ENCODE results near the gene TOM1L2.

DNA sequence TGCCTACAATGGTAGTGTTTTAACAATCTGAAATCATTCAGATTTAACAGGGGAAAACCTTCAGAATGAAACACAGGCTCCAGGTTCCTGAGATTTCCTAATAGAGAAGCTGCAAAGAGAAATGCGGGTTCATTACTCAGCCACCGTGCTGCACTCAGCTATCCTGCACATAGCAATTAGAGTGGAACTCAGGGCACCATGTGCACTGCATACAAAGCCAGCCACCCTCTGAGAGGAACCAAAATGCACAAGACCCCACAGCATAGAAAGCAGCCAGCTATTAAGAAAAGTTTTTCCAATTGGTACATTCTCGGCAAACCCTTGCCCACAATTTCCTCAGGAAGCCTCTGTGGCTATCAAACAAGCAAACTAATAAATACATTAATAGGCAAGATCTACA is 37.4 kb downstream of the TOM1L2 start:
- TF ChIP-seq, protein P1, sequence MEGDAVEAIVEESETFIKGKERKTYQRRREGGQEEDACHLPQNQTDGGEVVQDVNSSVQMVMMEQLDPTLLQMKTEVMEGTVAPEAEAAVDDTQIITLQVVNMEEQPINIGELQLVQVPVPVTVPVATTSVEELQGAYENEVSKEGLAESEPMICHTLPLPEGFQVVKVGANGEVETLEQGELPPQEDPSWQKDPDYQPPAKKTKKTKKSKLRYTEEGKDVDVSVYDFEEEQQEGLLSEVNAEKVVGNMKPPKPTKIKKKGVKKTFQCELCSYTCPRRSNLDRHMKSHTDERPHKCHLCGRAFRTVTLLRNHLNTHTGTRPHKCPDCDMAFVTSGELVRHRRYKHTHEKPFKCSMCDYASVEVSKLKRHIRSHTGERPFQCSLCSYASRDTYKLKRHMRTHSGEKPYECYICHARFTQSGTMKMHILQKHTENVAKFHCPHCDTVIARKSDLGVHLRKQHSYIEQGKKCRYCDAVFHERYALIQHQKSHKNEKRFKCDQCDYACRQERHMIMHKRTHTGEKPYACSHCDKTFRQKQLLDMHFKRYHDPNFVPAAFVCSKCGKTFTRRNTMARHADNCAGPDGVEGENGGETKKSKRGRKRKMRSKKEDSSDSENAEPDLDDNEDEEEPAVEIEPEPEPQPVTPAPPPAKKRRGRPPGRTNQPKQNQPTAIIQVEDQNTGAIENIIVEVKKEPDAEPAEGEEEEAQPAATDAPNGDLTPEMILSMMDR (IDR thresholded peaks at IDR 0.05; ENCODE audit: low read length) = no peak
- TF ChIP-seq EZH2 (optimal IDR thresholded peaks at IDR 0.05; ENCODE audit: low read depth, low read length) = no peak
- TF ChIP-seq EZH2phosphoT487 (IDR thresholded peaks at IDR 0.05; ENCODE audit: low read length) = no peak

All from MM.1S (cell line).